SK-N-SH treated with all-trans-retinoic acid at 6 μM for 48 hours (cell line): ENCODE results near the gene ALG8.

Source experiments
- CSDC2 ChIP-seq: fragments of 250-450 bp; sonication (Bioruptor Pico); IDR thresholded peaks from 2 replicates; pipeline ENCODE4 v1.5.0; 2020; ENCODE audit warnings: mild to moderate bottlenecking, moderate library complexity
- GLIS3 ChIP-seq: fragments of 250-450 bp; sonication (Bioruptor Pico); IDR thresholded peaks from 2 replicates; pipeline ENCODE4 v1.5.0; 2020; ENCODE audit warnings: mild to moderate bottlenecking, moderate library complexity
- ZFP30 ChIP-seq: fragments of 450-650 bp; formaldehyde crosslinking; IDR thresholded peaks from 2 replicates; pipeline ENCODE4 v1.5.0; 2022; ENCODE audit warnings: mild to moderate bottlenecking, moderate library complexity

- TF ChIP-seq GLIS3 (CRISPR knock-in tag) (no peak), CSDC2 (no peak), ZFP30 (CRISPR knock-in tag) (no peak)
Observed at GRCh38 chr11:78081583-78081982, 57.8 kb downstream of the ALG8 start.
